Vagina (tissue), 2 donors: ENCODE measurements around the gene CACNG7.

Experiments used
- POLR2A ChIP-seq, 2 donors: fragments of 450-650 bp; IDR thresholded peaks; one replicate each; pipeline ENCODE4 v1.6.1; 2017; ENCODE audit warnings: antibody characterized with exemption in 2 of 2, mild to moderate bottlenecking in 2 of 2, moderate library complexity in 2 of 2
- POLR2AphosphoS5 ChIP-seq, 2 donors: sonication (generic); formaldehyde crosslinking; IDR thresholded peaks; one replicate each; pipeline ENCODE4 v1.9.0; 2017; ENCODE audit warnings: antibody characterized with exemption in 2 of 2, mild to moderate bottlenecking in 2 of 2, low read depth in 1 of 2; ENCODE audit not compliant: insufficient read depth in 1 of 2
- TF ChIP-seq, protein P1 (sequence below), 3 experiments: fragments of 450-650 bp in 2 of 3; fragments of 200-600 bp in 1 of 3; sonication (generic) in 1 of 3; IDR thresholded peaks; one replicate each; pipeline ENCODE4 v1.5.1; 2017 to 2019; ENCODE audit warnings: antibody characterized with exemption in 3 of 3, mild to moderate bottlenecking in 2 of 3, moderate library complexity in 2 of 3

- TF ChIP-seq POLR2AphosphoS5 (IDR thresholded peaks at IDR 0.05; ENCODE audit: insufficient read depth in 1 of 2, low read depth in 1 of 2) (no peak), POLR2A (IDR thresholded peaks at IDR 0.05) (no peak)
- TF ChIP-seq, protein P1, sequence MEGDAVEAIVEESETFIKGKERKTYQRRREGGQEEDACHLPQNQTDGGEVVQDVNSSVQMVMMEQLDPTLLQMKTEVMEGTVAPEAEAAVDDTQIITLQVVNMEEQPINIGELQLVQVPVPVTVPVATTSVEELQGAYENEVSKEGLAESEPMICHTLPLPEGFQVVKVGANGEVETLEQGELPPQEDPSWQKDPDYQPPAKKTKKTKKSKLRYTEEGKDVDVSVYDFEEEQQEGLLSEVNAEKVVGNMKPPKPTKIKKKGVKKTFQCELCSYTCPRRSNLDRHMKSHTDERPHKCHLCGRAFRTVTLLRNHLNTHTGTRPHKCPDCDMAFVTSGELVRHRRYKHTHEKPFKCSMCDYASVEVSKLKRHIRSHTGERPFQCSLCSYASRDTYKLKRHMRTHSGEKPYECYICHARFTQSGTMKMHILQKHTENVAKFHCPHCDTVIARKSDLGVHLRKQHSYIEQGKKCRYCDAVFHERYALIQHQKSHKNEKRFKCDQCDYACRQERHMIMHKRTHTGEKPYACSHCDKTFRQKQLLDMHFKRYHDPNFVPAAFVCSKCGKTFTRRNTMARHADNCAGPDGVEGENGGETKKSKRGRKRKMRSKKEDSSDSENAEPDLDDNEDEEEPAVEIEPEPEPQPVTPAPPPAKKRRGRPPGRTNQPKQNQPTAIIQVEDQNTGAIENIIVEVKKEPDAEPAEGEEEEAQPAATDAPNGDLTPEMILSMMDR (IDR thresholded peaks at IDR 0.05), result no peak
Observed at GRCh38 chr19:53988981-53989380, 79.9 kb downstream of the CACNG7 start.
